Pancreas (tissue), 10 donors: ENCODE results near the gene APLN. TPM values are rescaled to one million over a fixed set of nuclear protein-coding genes. Genes with fewer than 3 reads are reported as not detected.

Experiments
- ATAC-seq, 4 donors: fragments of 200-7000 bp; cut with Tn5 transposase; one replicate each; pipeline versions ENCODE4 v1.8.0 to v1.9.1; 2020; ENCODE audit warnings: mild to moderate bottlenecking in 4 of 4, moderate library complexity in 4 of 4
- DNase-seq, 6 donors: peaks; one replicate each; pipeline ENCODE4 v3.0.0-alpha.2; 2020
- FAIRE-seq: peaks from 2 replicates; lab custom pipeline; 2012; peaks lifted over from hg19 to GRCh38; lab: Jason Lieb, UNC
- H3K27ac ChIP-seq, 4 donors: fragments of 200-600 bp; sonication (generic); 1 replicate in 3 of 4; 2 replicates in 1 of 4; pipeline versions ENCODE4 v1.5.0 to v1.8.0; 2020
- H3K27me3 ChIP-seq, 4 donors: fragments of 200-600 bp; one replicate each; pipeline ENCODE4 v1.8.0; 2021
- H3K36me3 ChIP-seq, 3 donors: fragments of 200-600 bp; sonication (generic) in 1 of 3; one replicate each; pipeline versions ENCODE4 v1.5.0 to v1.8.0; 2020 to 2021
- H3K4me1 ChIP-seq, 3 donors: fragments of 200-600 bp; one replicate each; pipeline ENCODE4 v1.8.0; 2021
- H3K4me3 ChIP-seq, 4 donors: fragments of 200-600 bp; sonication (generic) in 2 of 4; one replicate each; pipeline versions ENCODE4 v1.5.0 to v1.8.0; 2020 to 2021
- H3K9me3 ChIP-seq, 4 donors: fragments of 200-600 bp; one replicate each; pipeline ENCODE4 v1.8.0; 2021
- CTCF ChIP-seq, 4 donors: fragments of 200-600 bp; sonication (generic) in 3 of 4; IDR thresholded peaks; one replicate each; pipeline versions ENCODE4 v1.5.0 to v1.8.0; 2021; ENCODE audit warnings: antibody characterized with exemption in 4 of 4
- WGBS, 2 donors: extraction: QIAGEN DNeasy Blood & Tissue Kit; methylation state at CpG; one replicate each; pipeline ENCODE4 v1.1.7; 2013; 5-methylcytosine and 5-hydroxymethylcytosine counted together
- intact Hi-C, 3 donors: fragments of 100-400 bp; cut with DNase I; formaldehyde crosslinking; loops; one replicate each; pipeline versions ENCODE4 v1.11.1 to v1.14.2; 2022
- polyA plus RNA-seq, 2 donors: library from polyadenylated mRNA; stranded (reverse); fragments of 200-250 nt; gene quantifications; one replicate each; pipeline ENCODE4 v1.2.3, GENCODE V29; 2013
- total RNA-seq, 6 donors: library from RNA; stranded (reverse); fragmentation: NEBNext Ultra II Directional in 4 of 6; extraction: Animal tissue kit (Norgen Biotek cat#: 25700) in 4 of 6; gene quantifications; one replicate each; pipeline versions ENCODE4 v1.2.1 to v1.2.4, GENCODE V29; 2021 to 2023
- donor health status: healthy with polysubstance abuse.
- donor health status: DM: no; HTN: no; CAD: no; lungs with moderate emphysema.
- donor health status: DM: no; HTN: no; CAD: no.
- donor health status: control.
- donor health status: control.
- donor health status: Bipolar disorder and iron deficiency.
- donor health status: DM: yes; HTN: yes; CAD: no.
- donor health status: DM: no; HTN: no; CAD: no.
- donor health status: DM: no; HTN: no; CAD: no.
- donor health status: DM: yes; HTN: yes; CAD: no.

APLN gene
- total and polyA plus RNA-seq, 8 donors, result 0.09 to 0.61 (median 0.19) TPM; not detected in 1

GRCh38 chrX:129652565-129653169, 2.1 kb downstream of the APLN start:
- intact Hi-C loops, result no loop called here
- FAIRE-seq (no peak), DNase-seq (no peak), ATAC-seq (no peak)
- Histone ChIP-seq H3K27me3 (peaks cover 0 to 3% (median 0%) of the 10 kb centered on the region in 4 donors), H3K4me1 (no peaks in the 10 kb centered on the region), H3K27ac (no peak overlapping the region), H3K36me3 (no peaks in the 10 kb centered on the region), H3K9me3 (no peaks in the 10 kb centered on the region), H3K4me3 (no peak overlapping the region)
- no peak for TF ChIP-seq CTCF (IDR thresholded peaks at IDR 0.05)
- WGBS, 2 donors, result 68 to 89% methylated on average over 8 of the region's 8 CpGs

GRCh38 chrX:129651756-129652564, 2.8 kb downstream of the APLN start:
- FAIRE-seq (no peak), ATAC-seq (no peak), DNase-seq (no peak)
- H3K4me1 ChIP-seq, result no peaks in the 10 kb centered on the region
- TF ChIP-seq CTCF (IDR thresholded peaks at IDR 0.05), result no peak
- no peaks in the 10 kb centered on the region for H3K36me3 ChIP-seq
- peaks cover 0 to 3% (median 0%) of the 10 kb centered on the region in 4 donors for H3K27me3 ChIP-seq
- H3K4me3 ChIP-seq, result no peak overlapping the region
- H3K27ac ChIP-seq, result no peak overlapping the region
- intact Hi-C loops, result no loop called here
- no peaks in the 10 kb centered on the region for H3K9me3 ChIP-seq
- WGBS, 2 donors, result 74 to 80% methylated on average over 14 of the region's 14 CpGs

DNA sequence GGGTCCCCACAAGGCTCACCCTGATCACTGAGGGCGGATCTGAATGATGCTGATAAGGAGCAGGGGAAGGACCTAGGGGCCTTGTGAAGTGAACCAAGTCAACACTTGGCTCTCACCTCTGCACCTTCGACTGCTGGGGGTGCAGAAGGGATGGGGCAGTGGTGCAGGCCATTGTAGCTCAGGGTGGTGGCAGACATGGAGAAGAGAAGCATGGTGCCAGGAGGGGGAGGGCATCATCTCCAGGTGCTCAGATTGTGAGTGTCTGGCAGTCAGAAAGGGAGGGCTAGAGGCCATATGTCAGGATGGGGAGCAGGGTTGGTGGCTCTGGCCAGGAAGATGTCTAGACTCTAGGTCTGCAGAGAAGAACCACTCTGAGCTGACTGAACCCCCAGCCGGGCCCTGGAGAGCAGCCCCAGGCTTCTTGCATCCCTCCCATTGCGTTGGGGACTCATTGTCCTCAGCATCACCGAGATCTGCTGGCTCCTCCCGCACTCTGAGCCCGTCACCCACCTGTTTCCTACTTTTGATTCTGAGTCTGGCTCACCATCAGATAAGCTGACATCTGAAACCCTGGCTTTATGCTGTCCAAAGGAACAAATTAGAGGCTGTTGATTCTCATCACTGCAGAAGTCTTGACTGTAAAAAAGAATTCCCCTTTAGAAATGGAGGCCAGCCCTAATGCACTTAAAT, 3.8 kb downstream of the APLN start:
- H3K36me3 ChIP-seq, result no peaks in the 10 kb centered on the region
- H3K9me3 ChIP-seq, result no peaks in the 10 kb centered on the region
- H3K27me3 ChIP-seq, result no peaks in the 10 kb centered on the region
- TF ChIP-seq CTCF (IDR thresholded peaks at IDR 0.05), result no peak
- no peak overlapping the region for H3K27ac ChIP-seq
- no peak for FAIRE-seq
- WGBS, 2 donors, result 68 to 75% methylated on average over 7 of the region's 7 CpGs
- H3K4me3 ChIP-seq, result no peak overlapping the region
- intact Hi-C loops, result no loop called here
- H3K4me1 ChIP-seq, result no peaks in the 10 kb centered on the region
- no peak for ATAC-seq
- no peak for DNase-seq

DNA sequence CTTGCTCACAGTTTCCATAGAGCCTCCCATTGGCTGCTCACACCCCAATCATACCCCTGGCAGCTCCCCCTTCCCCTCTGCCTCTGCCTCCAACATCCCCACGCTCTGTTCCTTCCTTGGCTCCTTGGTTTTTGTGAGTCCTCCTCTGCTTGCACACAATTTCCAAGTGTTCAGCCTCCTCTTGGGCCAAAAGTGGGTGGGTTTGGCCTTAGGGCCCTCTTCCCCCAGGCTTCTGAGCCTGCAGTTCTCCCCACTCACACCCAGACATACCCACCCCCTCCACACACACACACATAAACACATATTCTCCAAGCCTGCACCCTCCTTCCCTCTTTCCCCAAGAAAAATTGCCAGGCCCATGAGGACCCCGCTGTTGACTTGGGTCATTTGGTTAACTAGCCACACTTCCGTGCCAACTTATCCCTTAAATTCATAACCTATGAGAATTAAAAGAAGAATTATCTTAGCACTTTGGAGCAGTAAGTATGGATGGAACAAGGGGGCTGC, 4.5 kb downstream of the APLN start:
- Histone ChIP-seq H3K27ac (no peak overlapping the region), H3K4me1 (no peaks in the 10 kb centered on the region), H3K36me3 (no peaks in the 10 kb centered on the region), H3K4me3 (no peak overlapping the region), H3K27me3 (no peaks in the 10 kb centered on the region), H3K9me3 (no peaks in the 10 kb centered on the region)
- no peak for TF ChIP-seq CTCF (IDR thresholded peaks at IDR 0.05)
- no peak for ATAC-seq
- no peak for DNase-seq
- 75 to 91% methylated on average over 3 of the region's 3 CpGs for WGBS, 2 donors
- intact Hi-C loops, result no loop called here
- no peak for FAIRE-seq
